LNCAP (cell line): ENCODE data around the gene SIGLEC14.
"Not testable (repeated sequence)": the region's sequence is repeated elsewhere in the genome, so short reads cannot be mapped to it uniquely, and the experiment has no call there.

Experiments
- CTCF ChIP-seq: fragments of 450-650 bp; IDR thresholded peaks from 2 replicates; pipeline ENCODE4 v1.5.1; 2017; ENCODE audit warnings: mild to moderate bottlenecking

SIGLEC14 gene

GRCh38 chr19:51630315-51630714 is 16.3 kb downstream of the SIGLEC14 start, which contains the start of gene SIGLEC5:
SIGLEC5 (minus strand) TSS chr19:51630401; CDS start chr19:51630335, 66 bp downstream.
- TF ChIP-seq CTCF, result not testable (repeated sequence)

DNA sequence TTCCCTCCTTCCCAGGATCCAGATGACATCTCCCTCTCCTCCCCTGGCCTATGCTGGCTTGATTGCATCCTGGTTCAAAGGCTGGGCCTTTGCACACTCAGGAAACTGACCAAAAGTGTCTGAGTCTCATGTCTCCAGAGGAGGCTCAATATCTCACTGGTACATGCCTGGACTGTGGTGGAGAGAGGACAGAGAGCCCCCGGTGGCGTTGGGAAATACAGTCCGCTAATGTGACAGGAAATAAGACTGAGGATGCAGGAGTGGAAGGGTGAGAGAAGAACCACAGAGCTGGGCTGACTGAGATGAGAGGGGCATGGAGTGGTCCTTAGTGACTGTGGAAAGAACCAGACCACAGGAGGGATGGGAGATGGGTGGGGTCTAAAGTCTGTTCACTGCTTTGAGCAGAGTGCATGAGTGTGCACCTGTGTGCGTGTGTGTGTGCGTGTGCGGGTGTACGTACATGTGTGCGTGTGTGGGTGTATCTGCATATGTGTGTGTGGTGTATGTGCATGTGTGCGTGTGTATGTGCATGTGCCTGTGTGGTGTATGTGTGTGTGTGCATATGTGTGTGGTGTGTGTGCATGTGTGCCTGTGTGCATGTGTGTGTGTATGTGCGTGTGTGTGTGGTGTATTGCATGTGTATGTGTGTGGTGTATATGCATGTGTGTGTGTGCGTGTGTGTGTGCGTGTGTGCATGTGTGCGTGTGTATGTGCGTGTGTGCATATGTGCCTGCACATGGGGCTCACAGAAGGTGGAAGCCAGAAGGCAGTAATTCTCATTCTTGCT is 18.3 kb downstream of the SIGLEC14 start:
- TF ChIP-seq CTCF, result no peak

- no peak for TF ChIP-seq CTCF
Observed at GRCh38 chr19:51627491-51628138, 19.0 kb downstream of the SIGLEC14 start.

DNA sequence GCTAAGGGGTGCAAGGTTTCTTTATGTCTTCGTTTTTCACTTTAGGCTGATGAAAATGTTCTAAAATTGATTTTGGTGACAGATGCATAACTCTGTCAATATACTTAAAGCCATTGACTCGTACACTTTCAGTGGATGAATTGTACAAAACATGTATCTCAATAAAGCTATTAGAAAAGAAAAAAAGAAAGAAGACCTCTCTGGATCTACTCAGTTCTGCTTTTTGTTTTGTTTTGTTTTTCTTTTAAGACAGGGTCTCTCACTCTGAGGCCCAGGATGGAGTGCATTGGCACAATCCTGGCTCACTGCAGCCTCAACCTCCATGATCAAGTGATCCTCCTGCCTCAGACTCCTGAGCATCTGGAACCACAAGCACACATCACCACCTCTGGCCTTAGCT is 19.9 kb downstream of the SIGLEC14 start:
- no peak for TF ChIP-seq CTCF

- TF ChIP-seq CTCF, result no peak
Observed at GRCh38 chr19:51621178-51621577, 25.4 kb downstream of the SIGLEC14 start.

- TF ChIP-seq CTCF, result no peak
Observed at GRCh38 chr19:51615991-51616390, 30.6 kb downstream of the SIGLEC14 start.

DNA sequence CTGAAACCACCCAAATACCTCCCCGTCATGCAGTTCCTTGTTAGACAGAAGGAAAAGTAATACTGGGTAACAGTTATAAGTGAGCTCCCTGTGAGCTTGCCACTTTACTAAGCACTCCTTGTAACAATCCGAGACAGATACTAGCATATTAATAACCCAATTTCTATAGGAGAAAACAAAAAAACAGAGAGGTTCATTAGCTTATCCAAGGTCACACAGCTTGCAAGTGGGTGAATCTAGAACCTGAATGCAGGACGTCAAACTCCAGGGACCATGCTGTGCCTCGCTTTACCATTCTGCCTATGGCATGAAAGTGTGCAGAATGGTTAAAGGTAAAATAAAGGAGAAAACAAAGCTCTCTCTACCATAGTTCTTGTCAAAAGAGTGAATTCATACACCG is 31.8 kb downstream of the SIGLEC14 start:
- TF ChIP-seq CTCF, result no peak
